ENCODE measurements around the gene KCNMB1. TPM values are rescaled to one million over a fixed set of nuclear protein-coding genes. Genes with fewer than 3 reads are reported as not detected.

KCNMB1 gene
- total RNA-seq, 2 donors from 2014 or later, result 0.09 TPM; not detected in 1

- no peaks in the 10 kb centered on the region for H3K9me3 ChIP-seq (ENCODE audit: control insufficient read depth, low read length)
- H3K36me3 Mint-ChIP-seq (ENCODE audit: low read depth), result no peaks in the 10 kb centered on the region
- 87 to 100% methylated on average over 1 to 5 of the region's 5 CpGs for WGBS, 2 experiments (ENCODE audit: insufficient coverage in 1 of 2, insufficient read length in 1 of 2)
- H3K36me3 ChIP-seq (ENCODE audit: control insufficient read depth, insufficient read depth, low read length), result no peaks in the 10 kb centered on the region
- no peak for TF ChIP-seq CTCF (conservative IDR thresholded peaks at IDR 0.05)
- no peak overlapping the region for H3K27ac Mint-ChIP-seq
- no peaks in the 10 kb centered on the region for H3K9me3 Mint-ChIP-seq
- H3K27me3 ChIP-seq (ENCODE audit: control insufficient read depth, insufficient read depth, low read length, poor library complexity, severe bottlenecking), result no peaks in the 10 kb centered on the region
- H3K4me1 ChIP-seq (ENCODE audit: control insufficient read depth, insufficient read depth, low read length), result no peaks in the 10 kb centered on the region
- no peak overlapping the region for H3K4me3 ChIP-seq (ENCODE audit: low read length)
- peaks cover 16% of the 10 kb centered on the region for H3K27me3 Mint-ChIP-seq (ENCODE audit: insufficient read depth)
- H3K4me1 Mint-ChIP-seq, result no peaks in the 10 kb centered on the region
- no peak overlapping the region for H3K27ac ChIP-seq (ENCODE audit: low read depth, low read length)
- no peak overlapping the region for H3K4me3 Mint-ChIP-seq
- DNase-seq, result no peak
- H3K9ac ChIP-seq (ENCODE audit: extremely low read depth, low read length, poor library complexity, severe bottlenecking), result no peak overlapping the region
Observed at GRCh38 chr5:170365831-170366230, 23.3 kb downstream of the KCNMB1 start.

GRCh38 chr5:170365011-170365410 is 24.2 kb downstream of the KCNMB1 start:
- Histone ChIP-seq H3K36me3 (ENCODE audit: control insufficient read depth, insufficient read depth, low read length) (no peaks in the 10 kb centered on the region), H3K27me3 (ENCODE audit: control insufficient read depth, insufficient read depth, low read length, poor library complexity, severe bottlenecking) (no peaks in the 10 kb centered on the region), H3K4me3 (ENCODE audit: low read length) (no peak overlapping the region), H3K9me3 (ENCODE audit: control insufficient read depth, low read length) (no peaks in the 10 kb centered on the region), H3K4me1 (ENCODE audit: control insufficient read depth, insufficient read depth, low read length) (no peaks in the 10 kb centered on the region), H3K27ac (ENCODE audit: low read depth, low read length) (no peak overlapping the region), H3K9ac (ENCODE audit: extremely low read depth, low read length, poor library complexity, severe bottlenecking) (no peak overlapping the region)
- no peak overlapping the region for H3K27ac Mint-ChIP-seq
- no peaks in the 10 kb centered on the region for H3K9me3 Mint-ChIP-seq
- no peaks in the 10 kb centered on the region for H3K36me3 Mint-ChIP-seq (ENCODE audit: low read depth)
- no peak for DNase-seq
- TF ChIP-seq CTCF (conservative IDR thresholded peaks at IDR 0.05), result no peak
- H3K4me1 Mint-ChIP-seq, result no peaks in the 10 kb centered on the region
- WGBS, 2 experiments (ENCODE audit: insufficient coverage in 1 of 2, insufficient read length in 1 of 2), result 89 to 100% methylated on average over 4 to 8 of the region's 8 CpGs
- no peak overlapping the region for H3K4me3 Mint-ChIP-seq
- H3K27me3 Mint-ChIP-seq (ENCODE audit: insufficient read depth), result peaks cover 14% of the 10 kb centered on the region

- DNase-seq, result no peak
- H3K27me3 ChIP-seq (ENCODE audit: control insufficient read depth, insufficient read depth, low read length, poor library complexity, severe bottlenecking), result no peaks in the 10 kb centered on the region
- no peak overlapping the region for H3K4me3 ChIP-seq (ENCODE audit: low read length)
- Mint-ChIP-seq H3K4me1 (no peaks in the 10 kb centered on the region), H3K4me3 (no peak overlapping the region), H3K27me3 (ENCODE audit: insufficient read depth) (peaks cover 11% of the 10 kb centered on the region), H3K27ac (no peak overlapping the region), H3K36me3 (ENCODE audit: low read depth) (no peaks in the 10 kb centered on the region), H3K9me3 (no peaks in the 10 kb centered on the region)
- no peaks in the 10 kb centered on the region for H3K36me3 ChIP-seq (ENCODE audit: control insufficient read depth, insufficient read depth, low read length)
- H3K9ac ChIP-seq (ENCODE audit: extremely low read depth, low read length, poor library complexity, severe bottlenecking), result no peak overlapping the region
- no peak for TF ChIP-seq CTCF (conservative IDR thresholded peaks at IDR 0.05)
- H3K9me3 ChIP-seq (ENCODE audit: control insufficient read depth, low read length), result no peaks in the 10 kb centered on the region
- H3K27ac ChIP-seq (ENCODE audit: low read depth, low read length), result no peak overlapping the region
- H3K4me1 ChIP-seq (ENCODE audit: control insufficient read depth, insufficient read depth, low read length), result no peaks in the 10 kb centered on the region
- WGBS, 2 experiments (ENCODE audit: insufficient coverage in 1 of 2, insufficient read length in 1 of 2), result 82% methylated on average over 1 of the region's 1 CpG; no CpG with 5 or more reads in 1 of the 2 experiments
Observed at GRCh38 chr5:170363671-170364070, 25.5 kb downstream of the KCNMB1 start.
